Small intestine (tissue), 7 donors: ENCODE data around the gene CEP112. TPM values are rescaled to one million over a fixed set of nuclear protein-coding genes. Genes with fewer than 3 reads are reported as not detected.
"Not testable (repeated sequence)": the region's sequence is repeated elsewhere in the genome, so short reads cannot be mapped to it uniquely, and the experiment has no call there.

Experiments
- DNase-seq, 2 donors: peaks; one replicate each; pipeline versions ENCODE4 v3.0.0 to v3.0.0-alpha.2; 2013
- FAIRE-seq: peaks from 2 replicates; lab custom pipeline; 2012; peaks lifted over from hg19 to GRCh38; lab: Jason Lieb, UNC
- H3K27ac ChIP-seq, 3 donors: one replicate each; pipeline ENCODE4 v1.5.1; 2013; ENCODE audit warnings: low read length in 2 of 3, mild to moderate bottlenecking in 2 of 3, control low read depth in 1 of 3, inconsistent platforms in 1 of 3, low read depth in 1 of 3, moderate library complexity in 1 of 3
- H3K27me3 ChIP-seq, 3 donors: one replicate each; pipeline ENCODE4 v1.6.1; 2013; ENCODE audit warnings: low read length in 3 of 3, inconsistent platforms in 1 of 3; ENCODE audit not compliant: control insufficient read depth in 3 of 3, insufficient read depth in 3 of 3
- H3K36me3 ChIP-seq, 3 donors: one replicate each; pipeline ENCODE4 v1.6.1; 2013; ENCODE audit warnings: low read length in 3 of 3, inconsistent platforms in 1 of 3, low read depth in 1 of 3, mild to moderate bottlenecking in 1 of 3, moderate library complexity in 1 of 3; ENCODE audit not compliant: control insufficient read depth in 3 of 3, insufficient read depth in 2 of 3
- H3K4me1 ChIP-seq, 3 donors: one replicate each; pipeline ENCODE4 v1.6.1; 2013; ENCODE audit warnings: low read length in 2 of 3, inconsistent platforms in 1 of 3, low read depth in 1 of 3, mild to moderate bottlenecking in 1 of 3, moderate library complexity in 1 of 3; ENCODE audit not compliant: control insufficient read depth in 3 of 3, insufficient read depth in 2 of 3
- H3K4me3 ChIP-seq, 3 donors: one replicate each; pipeline ENCODE4 v1.5.1; 2013; ENCODE audit warnings: low read length in 3 of 3, control low read depth in 1 of 3, inconsistent platforms in 1 of 3, low read depth in 1 of 3, mild to moderate bottlenecking in 1 of 3, moderate library complexity in 1 of 3
- H3K9me3 ChIP-seq, 2 donors: one replicate each; pipeline ENCODE4 v1.6.1; 2013; ENCODE audit warnings: low read depth in 1 of 2, low read length in 1 of 2; ENCODE audit not compliant: control insufficient read depth in 2 of 2, insufficient read depth in 1 of 2
- WGBS, 3 donors: extraction: QIAGEN DNeasy Blood & Tissue Kit; methylation state at CpG; one replicate each; pipeline ENCODE4 v1.1.7; 2013; 5-methylcytosine and 5-hydroxymethylcytosine counted together
- polyA plus RNA-seq, 4 donors: library from polyadenylated mRNA; stranded (reverse) in 3 of 4; unstranded in 1 of 4; fragments of 200-250 nt in 3 of 4; fragments of 120-200 nt in 1 of 4; gene quantifications; one replicate each; pipeline versions ENCODE4 v1.2.1 to v1.2.3, GENCODE V29; 2013
- donor health status: healthy with polysubstance abuse.
- donor health status: control.
- donor health status: control.
- donor health status: Bipolar disorder and iron deficiency.
- donor health status: healthy.

CEP112 gene
- polyA plus RNA-seq, 4 donors: 2.4 to 3.6 (median 3.5) TPM; not detected in 1

- 40 to 47% (median 45%) methylated on average over 1 of the region's 1 CpG for WGBS, 3 donors
- not testable (repeated sequence) for H3K36me3 ChIP-seq, H3K9me3 ChIP-seq, DNase-seq, H3K27ac ChIP-seq, H3K4me1 ChIP-seq, H3K27me3 ChIP-seq, FAIRE-seq, H3K4me3 ChIP-seq
Observed at GRCh38 chr17:65782104-65782706, 409.7 kb downstream of the CEP112 start.

- Histone ChIP-seq H3K36me3 (no peaks in the 10 kb centered on the region), H3K4me1 (peaks cover 0 to 5% (median 0%) of the 10 kb centered on the region in 3 donors), H3K27ac (peak overlapping the region in 1 of 3 donors; percentile 57), H3K27me3 (no peaks in the 10 kb centered on the region), H3K4me3 (no peak overlapping the region), H3K9me3 (peaks cover 0 to 6% of the 10 kb centered on the region in 2 donors)
- FAIRE-seq: peak; percentile 59
- 17 to 52% (median 44%) methylated on average over 1 of the region's 1 CpG for WGBS, 3 donors
- DNase-seq: peak; percentile 37 to 61
Observed at GRCh38 chr17:65780111-65780510, 411.8 kb downstream of the CEP112 start.

GRCh38 chr17:65776890-65777289 is 415.0 kb downstream of the CEP112 start:
- FAIRE-seq: no peak
- no peak for DNase-seq
- Histone ChIP-seq H3K9me3 (peaks cover 0 to 3% of the 10 kb centered on the region in 2 donors), H3K27me3 (no peaks in the 10 kb centered on the region), H3K36me3 (no peaks in the 10 kb centered on the region), H3K4me1 (peaks cover 0 to 3% (median 0%) of the 10 kb centered on the region in 3 donors), H3K27ac (no peak overlapping the region), H3K4me3 (no peak overlapping the region)
- 60 to 73% (median 73%) methylated on average over 3 of the region's 3 CpGs for WGBS, 3 donors

GRCh38 chr17:65774787-65775186 is 417.1 kb downstream of the CEP112 start:
- H3K36me3 ChIP-seq: no peaks in the 10 kb centered on the region
- no peak overlapping the region for H3K4me3 ChIP-seq
- no peak overlapping the region for H3K27ac ChIP-seq
- 64 to 78% (median 64%) methylated on average over 6 of the region's 6 CpGs for WGBS, 3 donors
- DNase-seq: no peak
- peaks cover 0 to 6% of the 10 kb centered on the region in 2 donors for H3K9me3 ChIP-seq
- H3K27me3 ChIP-seq: no peaks in the 10 kb centered on the region
- H3K4me1 ChIP-seq: peaks cover 0 to 3% (median 0%) of the 10 kb centered on the region in 3 donors
- no peak for FAIRE-seq

- no peak for FAIRE-seq
- peak overlapping the region in 1 of 3 donors; percentile 20 for H3K27ac ChIP-seq
Observed at GRCh38 chr17:65772989-65773388, 418.9 kb downstream of the CEP112 start.

GRCh38 chr17:65771704-65772103 is 420.2 kb downstream of the CEP112 start:
- no peak for FAIRE-seq
- H3K9me3 ChIP-seq: peaks cover 0 to 3% of the 10 kb centered on the region in 2 donors

More at GRCh38 chr17:65772989-65773388, 418.9 kb downstream of the CEP112 start:
- Histone ChIP-seq H3K27me3 (no peaks in the 10 kb centered on the region), H3K4me1 (peaks cover 0 to 3% (median 0%) of the 10 kb centered on the region in 3 donors), H3K4me3 (no peak overlapping the region), H3K9me3 (peaks cover 0 to 6% of the 10 kb centered on the region in 2 donors), H3K36me3 (no peaks in the 10 kb centered on the region)
- DNase-seq: peak; percentile 49 to 67
- 10 to 58% (median 33%) methylated on average over 6 of the region's 6 CpGs for WGBS, 3 donors

GRCh38 chr17:65763786-65764185 is 428.1 kb downstream of the CEP112 start:
- DNase-seq: no peak
- Histone ChIP-seq H3K36me3 (no peaks in the 10 kb centered on the region), H3K4me1 (no peaks in the 10 kb centered on the region), H3K9me3 (peaks cover 0 to 5% of the 10 kb centered on the region in 2 donors), H3K27me3 (no peaks in the 10 kb centered on the region), H3K4me3 (no peak overlapping the region), H3K27ac (no peak overlapping the region)
- FAIRE-seq: no peak
- 67 to 77% (median 76%) methylated on average over 1 of the region's 1 CpG for whole genome bisulfite sequencing, 3 donors

More at GRCh38 chr17:65771704-65772103, 420.2 kb downstream of the CEP112 start:
- Histone ChIP-seq H3K36me3 (no peaks in the 10 kb centered on the region), H3K4me3 (no peak overlapping the region), H3K27ac (no peak overlapping the region), H3K4me1 (no peaks in the 10 kb centered on the region), H3K27me3 (no peaks in the 10 kb centered on the region)
- DNase-seq: no peak

- WGBS, 3 donors: 88 to 96% (median 93%) methylated on average over 4 of the region's 4 CpGs
- FAIRE-seq: no peak
Observed at GRCh38 chr17:65762973-65763372, 429.0 kb downstream of the CEP112 start.

More at GRCh38 chr17:65762973-65763372, 429.0 kb downstream of the CEP112 start:
- Histone ChIP-seq H3K4me3 (no peak overlapping the region), H3K36me3 (no peaks in the 10 kb centered on the region), H3K27ac (no peak overlapping the region), H3K9me3 (peaks cover 0 to 5% of the 10 kb centered on the region in 2 donors), H3K27me3 (no peaks in the 10 kb centered on the region), H3K4me1 (no peaks in the 10 kb centered on the region)
- no peak for DNase-seq
